Esophagus muscularis mucosa (tissue), 4 donors: ENCODE results near the gene DSCAML1. TPM values are rescaled to one million over a fixed set of nuclear protein-coding genes. Genes with fewer than 3 reads are reported as not detected.

ENCODE experiments used
- DNase-seq: peaks from one replicate; pipeline ENCODE4 v3.0.0-alpha.2; 2017; ENCODE audit errors: extremely low spot score
- H3K27ac ChIP-seq, 4 donors: fragments of 200-600 bp; sonication (generic); replicated peaks in 1 of 4; 1 replicate in 3 of 4; 2 replicates in 1 of 4; pipeline ENCODE4 v1.5.1; 2016 to 2019; ENCODE audit warnings: mild to moderate bottlenecking in 1 of 4
- H3K27me3 ChIP-seq, 4 donors: fragments of 200-600 bp; sonication (generic); one replicate each; pipeline versions ENCODE4 v1.5.1 to v1.6.0; 2016 to 2019
- H3K36me3 ChIP-seq, 4 donors: fragments of 200-600 bp; sonication (generic); one replicate each; pipeline ENCODE4 v1.5.1; 2016 to 2019
- H3K4me1 ChIP-seq, 4 donors: fragments of 200-600 bp; sonication (generic); one replicate each; pipeline ENCODE4 v1.5.1; 2016 to 2019
- H3K4me3 ChIP-seq, 4 donors: fragments of 200-600 bp; sonication (generic); 1 replicate in 2 of 4; 2 replicates in 2 of 4; pipeline ENCODE4 v1.5.1; 2016 to 2019; ENCODE audit warnings: mild to moderate bottlenecking in 4 of 4, moderate library complexity in 1 of 4
- H3K9me3 ChIP-seq, 4 donors: fragments of 200-600 bp; sonication (generic); 1 replicate in 3 of 4; 2 replicates in 1 of 4; pipeline ENCODE4 v1.5.1; 2016 to 2019
- CTCF ChIP-seq, 3 experiments: fragments of 200-600 bp in 2 of 3; fragments of 450-650 bp in 1 of 3; sonication (generic) in 2 of 3; IDR thresholded peaks; one replicate each; pipeline ENCODE4 v1.5.1; 2017 to 2019; ENCODE audit warnings: antibody characterized with exemption in 3 of 3, mild to moderate bottlenecking in 2 of 3, moderate library complexity in 1 of 3
- EP300 ChIP-seq: sonication (generic); formaldehyde crosslinking; IDR thresholded peaks from one replicate; pipeline ENCODE4 v1.6.1; 2017; ENCODE audit warnings: antibody characterized with exemption
- POLR2A ChIP-seq: fragments of 450-650 bp; IDR thresholded peaks from one replicate; pipeline ENCODE4 v1.6.1; 2017; ENCODE audit warnings: antibody characterized with exemption, moderate library complexity, mild to moderate bottlenecking, low read depth
- POLR2AphosphoS5 ChIP-seq, 2 donors: sonication (generic); formaldehyde crosslinking; IDR thresholded peaks; one replicate each; pipeline ENCODE4 v1.6.1; 2017; ENCODE audit warnings: antibody characterized with exemption in 2 of 2
- WGBS: methylation state at CpG from one replicate; pipeline ENCODE4 v1.1.5; 2018; 5-methylcytosine and 5-hydroxymethylcytosine counted together
- intact Hi-C: fragments of 100-400 bp; cut with DNase I; formaldehyde crosslinking; loops from one replicate; pipeline ENCODE4 v1.15.1; 2023
- total RNA-seq, 4 donors: library from RNA; depleted of rRNA; stranded (reverse); fragments of >200 nt; gene quantifications; one replicate each; pipeline versions ENCODE4 v1.1.0 to v1.2.1, GENCODE V29; 2016

DSCAML1 gene
- total RNA-seq, 4 donors from 2014 or later: 0.50 to 5.8 (median 1.2) TPM

- no peak for DNase-seq
- no peaks in the 10 kb centered on the region for H3K9me3 ChIP-seq
- intact Hi-C loops: loop anchor here (5.0 kb wide), 2 partner anchors 377 to 392 kb away; no protein-coding TSS in a partner anchor
- H3K4me1 ChIP-seq: peaks cover 27 to 73% (median 65%) of the 10 kb centered on the region in 4 donors
- TF ChIP-seq CTCF (IDR thresholded peaks at IDR 0.05): peak in 2 of 3 experiments; percentile 31 to 41
- TF ChIP-seq POLR2A: no peak
- peaks cover 0 to 18% (median 0%) of the 10 kb centered on the region in 4 donors for H3K27me3 ChIP-seq
- WGBS: 69% methylated on average over 7 of the region's 10 CpGs
- no peaks in the 10 kb centered on the region for H3K36me3 ChIP-seq
- no peak overlapping the region for H3K4me3 ChIP-seq
- no peak overlapping the region for H3K27ac ChIP-seq
These were observed 22.4 kb upstream of the DSCAML1 start for GRCh38 chr11:117819096-117820040.

- no peak overlapping the region for H3K4me3 ChIP-seq
- TF ChIP-seq POLR2A: no peak
- no peak for TF ChIP-seq POLR2AphosphoS5 (IDR thresholded peaks at IDR 0.05)
- TF ChIP-seq CTCF (IDR thresholded peaks at IDR 0.05): no peak
- no peak for TF ChIP-seq EP300
- peaks cover 0 to 18% (median 0%) of the 10 kb centered on the region in 4 donors for H3K27me3 ChIP-seq
- WGBS: 53% methylated on average over 7 of the region's 9 CpGs
- no peaks in the 10 kb centered on the region for H3K36me3 ChIP-seq
- peak overlapping the region in 1 of 4 donors; percentile 66 for H3K27ac ChIP-seq
- intact Hi-C loops: loop anchor here (5.0 kb wide), 2 partner anchors 376 to 391 kb away; no protein-coding TSS in a partner anchor
- H3K4me1 ChIP-seq: peaks cover 16 to 63% (median 56%) of the 10 kb centered on the region in 4 donors
- no peak for DNase-seq
- H3K9me3 ChIP-seq: no peaks in the 10 kb centered on the region
These were observed 21.2 kb upstream of the DSCAML1 start for GRCh38 chr11:117818041-117818873.

GRCh38 chr11:117817368-117818040, 20.5 kb upstream of the DSCAML1 start:
- Histone ChIP-seq H3K9me3 (no peaks in the 10 kb centered on the region), H3K27ac (peak overlapping the region; percentile 41 to 66 (median 56))
- 14% methylated on average over 16 of the region's 19 CpGs for WGBS

More at GRCh38 chr11:117817368-117818040, 20.5 kb upstream of the DSCAML1 start:
- H3K4me1 ChIP-seq: peaks cover 16 to 56% (median 49%) of the 10 kb centered on the region in 4 donors
- peak overlapping the region in 3 of 4 donors; percentile 8 to 36 (median 33) for H3K4me3 ChIP-seq
- peaks cover 0 to 14% (median 0%) of the 10 kb centered on the region in 4 donors for H3K27me3 ChIP-seq
- H3K36me3 ChIP-seq: no peaks in the 10 kb centered on the region
- TF ChIP-seq POLR2A (no peak), POLR2AphosphoS5 (IDR thresholded peaks at IDR 0.05) (peak; percentile 42 to 47), CTCF (IDR thresholded peaks at IDR 0.05) (peak in 2 of 3 experiments; percentile 97 to 99), EP300 (no peak)
- intact Hi-C loops: loop anchor here (5.0 kb wide), 2 partner anchors 375 to 390 kb away; no protein-coding TSS in a partner anchor
- peak; percentile 98 for DNase-seq
